ENCODE measurements around the gene COMMD8.

DNA sequence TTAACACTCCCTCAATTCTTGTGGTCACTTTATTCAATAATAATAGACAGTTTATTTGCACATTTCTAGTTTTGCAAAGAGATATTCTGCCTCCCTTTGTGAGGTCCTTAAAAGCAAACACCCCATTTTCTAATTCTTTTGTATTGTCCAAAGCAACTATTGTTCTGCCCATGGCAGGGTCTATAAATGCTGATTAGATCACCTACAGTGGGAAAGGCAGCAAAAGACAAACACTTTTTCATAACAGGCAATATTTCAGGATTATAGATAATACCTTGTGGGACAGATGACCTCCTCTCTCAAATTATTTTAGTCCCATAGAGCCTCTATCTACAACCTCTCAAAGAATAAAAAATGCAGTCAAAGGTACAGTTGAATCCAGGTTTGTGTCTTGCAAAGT, 28.6 kb downstream of the COMMD8 start:
- TF ChIP-seq CTCF (IDR thresholded peaks at IDR 0.05) (no peak), POLR2AphosphoS5 (IDR thresholded peaks at IDR 0.05) (no peak), POLR2A (IDR thresholded peaks at IDR 0.05) (no peak), EP300 (IDR thresholded peaks at IDR 0.05) (no peak)
